Karpas-422 (cell line): ENCODE results near the gene VPS52. TPM values are rescaled to one million over a fixed set of nuclear protein-coding genes. Genes with fewer than 3 reads are reported as not detected.
"Not testable (repeated sequence)": the region's sequence is repeated elsewhere in the genome, so short reads cannot be mapped to it uniquely, and the experiment has no call there.

ENCODE experiments used
- DNase-seq: peaks from one replicate; pipeline ENCODE4 v3.0.0-alpha.2; 2015
- H2AFZ ChIP-seq: fragments of 200-600 bp; sonication (generic); 2 replicates; pipeline ENCODE4 v1.6.1; 2014; ENCODE audit warnings: antibody characterized with exemption, low read length, mixed read lengths
- H3K27ac ChIP-seq: fragments of 200-600 bp; sonication (generic); 2 replicates; pipeline ENCODE4 v1.5.1; 2014; ENCODE audit warnings: mild to moderate bottlenecking, low read length, moderate library complexity
- H3K27me3 ChIP-seq: fragments of 200-600 bp; sonication (generic); 2 replicates; pipeline ENCODE4 v1.6.1; 2014; ENCODE audit warnings: low read length, mixed read lengths
- H3K36me3 ChIP-seq: fragments of 200-600 bp; sonication (generic); 2 replicates; pipeline ENCODE4 v1.6.1; 2014; ENCODE audit warnings: low read length, mixed read lengths; ENCODE audit not compliant: insufficient read depth
- H3K4me1 ChIP-seq: fragments of 200-600 bp; sonication (generic); 2 replicates; pipeline ENCODE4 v1.6.1; 2014; ENCODE audit warnings: mild to moderate bottlenecking, low read length, mixed read lengths
- H3K4me2 ChIP-seq: fragments of 200-600 bp; sonication (generic); 2 replicates; pipeline ENCODE4 v1.6.1; 2014; ENCODE audit warnings: low read length, low read depth, mild to moderate bottlenecking; ENCODE audit not compliant: poor library complexity, severe bottlenecking
- H3K4me3 ChIP-seq: fragments of 200-600 bp; sonication (generic); 2 replicates; pipeline ENCODE4 v1.5.1; 2014; ENCODE audit warnings: mild to moderate bottlenecking, antibody characterized with exemption, low read length, mixed read lengths
- H3K79me2 ChIP-seq: fragments of 200-600 bp; sonication (generic); 2 replicates; pipeline ENCODE4 v1.6.1; 2014; ENCODE audit warnings: mild to moderate bottlenecking, low read length, mixed read lengths
- H3K9ac ChIP-seq: fragments of 200-600 bp; sonication (generic); 2 replicates; pipeline ENCODE4 v1.6.0; 2014; ENCODE audit warnings: low read length
- H3K9me2 ChIP-seq: fragments of 200-600 bp; sonication (generic), shearing (Covaris generic); replicated peaks from 2 replicates; pipeline ENCODE4 v1.6.0; 2014; ENCODE audit warnings: mild to moderate bottlenecking, low read length, moderate library complexity; ENCODE audit not compliant: insufficient read depth
- H3K9me3 ChIP-seq: fragments of 300-700, 200-600 bp; sonication (generic); 2 replicates; pipeline ENCODE4 v1.6.1; 2014; ENCODE audit warnings: low read length, mixed read lengths
- H4K20me1 ChIP-seq: fragments of 200-600 bp; sonication (generic); 2 replicates; pipeline ENCODE4 v1.6.1; 2014; ENCODE audit warnings: mild to moderate bottlenecking, antibody characterized with exemption, low read length, low read depth; ENCODE audit not compliant: insufficient read depth
- total RNA-seq: library from RNA; depleted of rRNA; stranded (reverse); fragments of >200 nt; shearing (Covaris generic); gene quantifications from 2 replicates; pipeline ENCODE4 v1.2.3, GENCODE V29; 2014; ENCODE audit warnings: low replicate concordance

VPS52 gene
- total RNA-seq, 1 experiment from 2014 or later: 76.5 TPM

GRCh38 chr6:33279257-33279695 is 7.6 kb upstream of the VPS52 start:
- no peaks in the 10 kb centered on the region for H3K9me3 ChIP-seq
- peaks cover 9% of the 10 kb centered on the region for H3K79me2 ChIP-seq
- H3K36me3 ChIP-seq: peaks cover 22% of the 10 kb centered on the region
- H3K9ac ChIP-seq: no peak overlapping the region
- DNase-seq: no peak
- peaks cover 51% of the 10 kb centered on the region for H3K4me1 ChIP-seq
- H3K4me2 ChIP-seq: no peak overlapping the region
- H3K9me2 ChIP-seq: no peaks in the 10 kb centered on the region
- no peaks in the 10 kb centered on the region for H3K27me3 ChIP-seq
- peaks cover 17% of the 10 kb centered on the region for H4K20me1 ChIP-seq
- no peak overlapping the region for H3K4me3 ChIP-seq
- no peak overlapping the region; the same call in 1 of the 2 replicates for H3K27ac ChIP-seq
- H2AFZ ChIP-seq: no peak overlapping the region

GRCh38 chr6:33278810-33279209 is 7.1 kb upstream of the VPS52 start:
- Histone ChIP-seq H3K27ac (peak overlapping the region; percentile 93), H3K4me1 (peaks cover 55% of the 10 kb centered on the region), H3K27me3 (no peaks in the 10 kb centered on the region), H3K4me3 (no peak overlapping the region), H3K79me2 (peaks cover 14% of the 10 kb centered on the region), H2AFZ (no peak overlapping the region), H3K4me2 (no peak overlapping the region), H3K9me3 (no peaks in the 10 kb centered on the region), H3K36me3 (peaks cover 26% of the 10 kb centered on the region), H4K20me1 (peaks cover 22% of the 10 kb centered on the region), H3K9ac (peak overlapping the region; percentile 91; the same call in 1 of the 2 replicates), H3K9me2 (no peaks in the 10 kb centered on the region)
- DNase-seq: no peak

GRCh38 chr6:33278392-33278741 is 6.7 kb upstream of the VPS52 start:
- no peaks in the 10 kb centered on the region for H3K9me2 ChIP-seq
- peak; percentile 47 for DNase-seq
- no peaks in the 10 kb centered on the region for H3K9me3 ChIP-seq
- peaks cover 18% of the 10 kb centered on the region for H3K79me2 ChIP-seq
- H3K36me3 ChIP-seq: peaks cover 30% of the 10 kb centered on the region
- peak overlapping the region; percentile 80; the same call in 1 of the 2 replicates for H3K4me3 ChIP-seq
- peak overlapping the region; percentile 91 for H3K9ac ChIP-seq
- peak overlapping the region; percentile 93 for H3K27ac ChIP-seq
- H3K4me1 ChIP-seq: peaks cover 60% of the 10 kb centered on the region
- peak overlapping the region; percentile 90 for H3K4me2 ChIP-seq
- no peak overlapping the region for H2AFZ ChIP-seq
- H4K20me1 ChIP-seq: peaks cover 27% of the 10 kb centered on the region
- H3K27me3 ChIP-seq: no peaks in the 10 kb centered on the region

- H3K4me2 ChIP-seq: peak overlapping the region; percentile 90
- H3K27ac ChIP-seq: peak overlapping the region; percentile 93
- peaks cover 24% of the 10 kb centered on the region for H3K79me2 ChIP-seq
- peak; percentile 87 for DNase-seq
- peak overlapping the region; percentile 80 for H3K4me3 ChIP-seq
- H3K9me2 ChIP-seq: no peaks in the 10 kb centered on the region
- H3K4me1 ChIP-seq: peaks cover 65% of the 10 kb centered on the region
- peak overlapping the region; percentile 91 for H3K9ac ChIP-seq
- peaks cover 35% of the 10 kb centered on the region for H3K36me3 ChIP-seq
- H2AFZ ChIP-seq: no peak overlapping the region
- no peaks in the 10 kb centered on the region for H3K9me3 ChIP-seq
- peaks cover 32% of the 10 kb centered on the region for H4K20me1 ChIP-seq
- H3K27me3 ChIP-seq: no peaks in the 10 kb centered on the region
These were observed 6.2 kb upstream of the VPS52 start for GRCh38 chr6:33277663-33278391.

GRCh38 chr6:33276864-33277662 is 5.4 kb upstream of the VPS52 start, which contains the start of gene B3GALT4:
TSS of gene B3GALT4 (plus strand) at chr6:33277123. CDS start at chr6:33277420, 297 bp downstream.
- Histone ChIP-seq H3K27me3 (no peaks in the 10 kb centered on the region), H4K20me1 (peaks cover 40% of the 10 kb centered on the region), H3K27ac (peak within 1 kb of the TSS; percentile 93), H3K36me3 (peaks cover 43% of the 10 kb centered on the region), H2AFZ (no peak within 1 kb of the TSS), H3K79me2 (peaks cover 31% of the 10 kb centered on the region), H3K4me1 (peaks cover 66% of the 10 kb centered on the region), H3K4me3 (peak within 1 kb of the TSS; percentile 80), H3K9me2 (no peaks in the 10 kb centered on the region), H3K4me2 (peak within 1 kb of the TSS; percentile 90), H3K9me3 (no peaks in the 10 kb centered on the region), H3K9ac (peak within 1 kb of the TSS; percentile 91)
- DNase-seq: peak; percentile 95

- Histone ChIP-seq H3K4me1 (peaks cover 66% of the 10 kb centered on the region), H3K9me3 (no peaks in the 10 kb centered on the region), H4K20me1 (peaks cover 40% of the 10 kb centered on the region), H3K27ac (peak overlapping the region; percentile 93), H2AFZ (no peak overlapping the region), H3K9me2 (no peaks in the 10 kb centered on the region), H3K79me2 (peaks cover 33% of the 10 kb centered on the region), H3K9ac (peak overlapping the region; percentile 91), H3K27me3 (no peaks in the 10 kb centered on the region), H3K4me2 (peak overlapping the region; percentile 90), H3K4me3 (peak overlapping the region; percentile 80), H3K36me3 (peaks cover 43% of the 10 kb centered on the region)
- no peak for DNase-seq
These were observed 4.8 kb upstream of the VPS52 start for GRCh38 chr6:33276581-33276863.

GRCh38 chr6:33275795-33276580 is 4.3 kb upstream of the VPS52 start:
- peaks cover 40% of the 10 kb centered on the region for H4K20me1 ChIP-seq
- not testable (repeated sequence) for H3K9me3 ChIP-seq, H2AFZ ChIP-seq, H3K27me3 ChIP-seq, H3K9me2 ChIP-seq
- H3K4me1 ChIP-seq: peaks cover 67% of the 10 kb centered on the region
- H3K4me3 ChIP-seq: peak overlapping the region; percentile 80
- peak overlapping the region; percentile 91 for H3K9ac ChIP-seq
- peak overlapping the region; percentile 93 for H3K27ac ChIP-seq
- DNase-seq: peak; percentile 56
- H3K36me3 ChIP-seq: peaks cover 43% of the 10 kb centered on the region
- peak overlapping the region; percentile 90 for H3K4me2 ChIP-seq
- H3K79me2 ChIP-seq: peaks cover 37% of the 10 kb centered on the region
